ENCODE data around the gene PTH1R. TPM values are rescaled to one million over a fixed set of nuclear protein-coding genes. Genes with fewer than 3 reads are reported as not detected.

Gene PTH1R
- total and polyA plus RNA-seq, 11 donors: 2.1 to 23.4 (median 6.5) TPM

GRCh38 chr3:46864061-46864881 is 13.2 kb upstream of the PTH1R start:
- no peaks in the 10 kb centered on the region for H3K27me3 ChIP-seq
- TF ChIP-seq CTCF (IDR thresholded peaks at IDR 0.05) (no peak), POLR2A (IDR thresholded peaks at IDR 0.05) (no peak)
- H3K4me1 ChIP-seq: peaks cover 13 to 73% (median 32%) of the 10 kb centered on the region in 12 donors
- peaks cover 0 to 16% (median 7%) of the 10 kb centered on the region in 9 donors for H3K36me3 ChIP-seq
- DNase-seq: peak in 4 of 5 donors; percentile 45 to 68 (median 61)
- intact Hi-C loops (cut with DNase I): loop anchor here in 4 of 10 donors (2.0 to 10.0 kb wide), 4 partner anchors 31 to 461 kb away; partner anchors contain the start of gene TMIE (in 1 of the 4)
- peak overlapping the region; percentile 78 to 100 (median 95) for H3K27ac ChIP-seq
- H3K9me3 ChIP-seq: no peaks in the 10 kb centered on the region
- peak in 2 of 4 donors; percentile 1 to 7 for ATAC-seq
- H3K4me3 ChIP-seq: peak overlapping the region in 11 of 12 donors; percentile 32 to 86 (median 57)
- WGBS, 4 donors: 52 to 60% (median 54%) methylated on average over 7 to 10 of the region's 10 CpGs

- Histone ChIP-seq H3K27ac (peak overlapping the region; percentile 78 to 100 (median 95)), H3K4me1 (peaks cover 13 to 71% (median 32%) of the 10 kb centered on the region in 12 donors)
- ATAC-seq: peak; percentile 9 to 26 (median 23)
These were observed 12.5 kb upstream of the PTH1R start for GRCh38 chr3:46865031-46865507.

GRCh38 chr3:46865546-46865945 is 12.0 kb upstream of the PTH1R start:
- ATAC-seq (no peak), DNase-seq (peak in 3 of 5 donors; percentile 29 to 53 (median 30))
- no peak for TF ChIP-seq POLR2A (IDR thresholded peaks at IDR 0.05)
- TF ChIP-seq CTCF (IDR thresholded peaks at IDR 0.05): no peak
- Histone ChIP-seq H3K9me3 (no peaks in the 10 kb centered on the region), H3K4me1 (peaks cover 13 to 76% (median 32%) of the 10 kb centered on the region in 12 donors), H3K36me3 (peaks cover 0 to 4% (median 0%) of the 10 kb centered on the region in 9 donors), H3K27me3 (no peaks in the 10 kb centered on the region), H3K4me3 (no peak overlapping the region), H3K27ac (peak overlapping the region in 11 of 12 donors; percentile 78 to 100 (median 96))
- 28 to 59% (median 51%) methylated on average over 1 to 2 of the region's 2 CpGs for WGBS, 4 donors
- intact Hi-C loops (cut with DNase I): loop anchor here in 9 of 10 donors (2.0 to 10.0 kb wide), 6 partner anchors 29 to 459 kb away; partner anchors contain the start of genes CCDC12 (in 1 of the 9), NBEAL2 (in 1 of the 9) and TMIE (in 1 of the 9)

More at GRCh38 chr3:46865031-46865507, 12.5 kb upstream of the PTH1R start:
- Histone ChIP-seq H3K27me3 (no peaks in the 10 kb centered on the region), H3K4me3 (peak overlapping the region in 5 of 12 donors; percentile 55 to 86 (median 66)), H3K36me3 (peaks cover 0 to 8% (median 0%) of the 10 kb centered on the region in 9 donors), H3K9me3 (no peaks in the 10 kb centered on the region)
- peak; percentile 62 to 91 (median 76) for DNase-seq
- 29 to 39% (median 37%) methylated on average over 12 of the region's 12 CpGs for WGBS, 4 donors
- intact Hi-C loops (cut with DNase I): loop anchor here in 9 of 10 donors (2.0 to 10.0 kb wide), 6 partner anchors 30 to 460 kb away; partner anchors contain the start of genes CCDC12 (in 1 of the 9), NBEAL2 (in 1 of the 9) and TMIE (in 1 of the 9)
- TF ChIP-seq POLR2A (IDR thresholded peaks at IDR 0.05) (peak in 1 of 2 donors; percentile 57), CTCF (IDR thresholded peaks at IDR 0.05) (no peak)

All from heart left ventricle (tissue), 16 donors.